ENCODE measurements around the gene SH2D1B. TPM values are rescaled to one million over a fixed set of nuclear protein-coding genes. Genes with fewer than 3 reads are reported as not detected.

The SH2D1B gene
- total and polyA plus RNA-seq, 10 of the 15 experiments (the other 5 are each of a cell fraction or from before 2014, with no cell fraction given) = 0.18 TPM; not detected in 9

DNA sequence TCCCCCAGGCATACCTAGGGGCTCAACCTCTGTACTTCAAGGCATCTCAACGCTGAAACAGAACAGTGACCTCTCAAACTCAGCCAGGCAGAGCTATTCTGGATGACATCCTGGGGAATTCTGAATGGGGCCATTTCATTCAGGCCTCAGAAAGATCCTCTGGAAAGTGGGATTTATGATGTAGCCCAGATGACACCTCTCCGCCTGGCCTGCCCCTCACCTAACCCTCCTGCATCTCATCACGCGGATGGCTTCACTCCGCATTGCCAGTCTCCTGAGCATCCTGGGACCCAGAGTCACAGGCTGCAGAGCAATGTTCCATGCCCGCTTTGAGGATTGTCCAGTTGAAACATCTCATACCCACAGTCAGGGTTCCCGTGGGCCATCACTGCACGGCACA lies 36.5 kb downstream of the SH2D1B start (continued):
- TF ChIP-seq, protein P1, sequence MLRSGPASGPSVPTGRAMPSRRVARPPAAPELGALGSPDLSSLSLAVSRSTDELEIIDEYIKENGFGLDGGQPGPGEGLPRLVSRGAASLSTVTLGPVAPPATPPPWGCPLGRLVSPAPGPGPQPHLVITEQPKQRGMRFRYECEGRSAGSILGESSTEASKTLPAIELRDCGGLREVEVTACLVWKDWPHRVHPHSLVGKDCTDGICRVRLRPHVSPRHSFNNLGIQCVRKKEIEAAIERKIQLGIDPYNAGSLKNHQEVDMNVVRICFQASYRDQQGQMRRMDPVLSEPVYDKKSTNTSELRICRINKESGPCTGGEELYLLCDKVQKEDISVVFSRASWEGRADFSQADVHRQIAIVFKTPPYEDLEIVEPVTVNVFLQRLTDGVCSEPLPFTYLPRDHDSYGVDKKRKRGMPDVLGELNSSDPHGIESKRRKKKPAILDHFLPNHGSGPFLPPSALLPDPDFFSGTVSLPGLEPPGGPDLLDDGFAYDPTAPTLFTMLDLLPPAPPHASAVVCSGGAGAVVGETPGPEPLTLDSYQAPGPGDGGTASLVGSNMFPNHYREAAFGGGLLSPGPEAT (IDR thresholded peaks at IDR 0.05; ENCODE audit: low read depth) = no peak
- no peak for TF ChIP-seq CHD2 (IDR thresholded peaks at IDR 0.05; ENCODE audit: borderline replicate concordance, low read depth, low read length)

DNA sequence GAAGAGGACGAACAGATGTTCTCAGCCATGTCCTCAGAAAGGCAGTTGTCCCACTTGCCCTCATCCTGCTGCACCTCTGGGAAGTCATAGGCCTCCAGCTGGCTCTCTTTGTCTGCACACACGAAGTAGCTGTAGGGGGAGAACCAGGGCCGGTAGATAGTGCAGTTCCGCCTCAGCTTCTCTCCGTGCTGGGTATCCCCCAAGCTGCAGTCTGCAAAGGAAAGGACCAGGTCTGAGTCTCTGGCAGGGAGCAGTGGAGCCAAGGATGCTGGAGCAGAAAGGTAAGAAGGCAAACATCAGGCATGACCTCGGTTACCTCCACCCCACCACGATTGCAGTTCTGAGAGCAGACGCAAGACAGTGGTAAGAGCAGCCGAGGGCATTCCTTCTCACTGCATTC lies 37.5 kb downstream of the SH2D1B start:
- H3K36me3 ChIP-seq (ENCODE audit: control insufficient read depth in 2 of 2, insufficient read depth in 2 of 2, low read length in 1 of 2) = no peaks in the 10 kb centered on the region
- no peaks in the 10 kb centered on the region for H3K27me3 ChIP-seq (replicated peaks in 1 of 2; ENCODE audit: control insufficient read depth in 2 of 2, insufficient read depth in 2 of 2, low read length in 1 of 2)
- RAD21 ChIA-PET (ENCODE audit: unreplicated experiment) = no interaction called here
- no peak overlapping the region for H3K27ac ChIP-seq (ENCODE audit: control insufficient read depth, insufficient read depth)
- DNase-seq (ENCODE audit: low read depth, low spot score) (no peak), ATAC-seq (no peak), FAIRE-seq (no peak)
- no peak overlapping the region for H3K4me2 ChIP-seq (ENCODE audit: control insufficient read depth, insufficient read depth)
- H2AFZ ChIP-seq (ENCODE audit: control insufficient read depth, low read depth, low read length) = no peak overlapping the region
- in situ Hi-C loops (cut with MboI) (no loop called here), intact Hi-C loops (cut with micrococcal nuclease; ENCODE audit: unreplicated experiment) (no loop called here)
- no peaks in the 10 kb centered on the region; the same call in 1 of the 2 replicates for H4K20me1 ChIP-seq (ENCODE audit: control insufficient read depth, insufficient read depth)
- 26% methylated on average over 9 of the region's 9 CpGs for WGBS (ENCODE audit: insufficient coverage, insufficient replicate concordance, low lambda C conversion rate, missing lambda C conversion rate)
- POLR2A ChIA-PET = no interaction called here
- no peak overlapping the region for H3K9ac ChIP-seq (ENCODE audit: control insufficient read depth, insufficient read depth, low read length)
- H3K9me3 ChIP-seq (replicated peaks; ENCODE audit: control insufficient read depth, insufficient read depth, low read length) = no peaks in the 10 kb centered on the region
- SMC1A ChIA-PET (ENCODE audit: uncharacterized antibody, unreplicated experiment) = no interaction called here
- no peaks in the 10 kb centered on the region for H3K4me1 ChIP-seq (ENCODE audit: control insufficient read depth, insufficient read depth, low read length)
- CTCF ChIA-PET = no interaction called here
- no TSS peak for BruUV-seq (replicated peaks)
- no peak overlapping the region for H3K4me3 ChIP-seq
- H3K79me2 ChIP-seq (ENCODE audit: control insufficient read depth, insufficient read depth, low read length) = no peaks in the 10 kb centered on the region
- TF ChIP-seq, protein P2, sequence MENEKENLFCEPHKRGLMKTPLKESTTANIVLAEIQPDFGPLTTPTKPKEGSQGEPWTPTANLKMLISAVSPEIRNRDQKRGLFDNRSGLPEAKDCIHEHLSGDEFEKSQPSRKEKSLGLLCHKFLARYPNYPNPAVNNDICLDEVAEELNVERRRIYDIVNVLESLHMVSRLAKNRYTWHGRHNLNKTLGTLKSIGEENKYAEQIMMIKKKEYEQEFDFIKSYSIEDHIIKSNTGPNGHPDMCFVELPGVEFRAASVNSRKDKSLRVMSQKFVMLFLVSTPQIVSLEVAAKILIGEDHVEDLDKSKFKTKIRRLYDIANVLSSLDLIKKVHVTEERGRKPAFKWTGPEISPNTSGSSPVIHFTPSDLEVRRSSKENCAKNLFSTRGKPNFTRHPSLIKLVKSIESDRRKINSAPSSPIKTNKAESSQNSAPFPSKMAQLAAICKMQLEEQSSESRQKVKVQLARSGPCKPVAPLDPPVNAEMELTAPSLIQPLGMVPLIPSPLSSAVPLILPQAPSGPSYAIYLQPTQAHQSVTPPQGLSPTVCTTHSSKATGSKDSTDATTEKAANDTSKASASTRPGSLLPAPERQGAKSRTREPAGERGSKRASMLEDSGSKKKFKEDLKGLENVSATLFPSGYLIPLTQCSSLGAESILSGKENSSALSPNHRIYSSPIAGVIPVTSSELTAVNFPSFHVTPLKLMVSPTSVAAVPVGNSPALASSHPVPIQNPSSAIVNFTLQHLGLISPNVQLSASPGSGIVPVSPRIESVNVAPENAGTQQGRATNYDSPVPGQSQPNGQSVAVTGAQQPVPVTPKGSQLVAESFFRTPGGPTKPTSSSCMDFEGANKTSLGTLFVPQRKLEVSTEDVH (IDR thresholded peaks at IDR 0.05; ENCODE audit: low read depth, partially characterized antibody) = no peak
- TF ChIP-seq, protein P3, sequence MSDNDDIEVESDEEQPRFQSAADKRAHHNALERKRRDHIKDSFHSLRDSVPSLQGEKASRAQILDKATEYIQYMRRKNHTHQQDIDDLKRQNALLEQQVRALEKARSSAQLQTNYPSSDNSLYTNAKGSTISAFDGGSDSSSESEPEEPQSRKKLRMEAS (IDR thresholded peaks at IDR 0.05; ENCODE audit: low read depth, low read length) = no peak
- no peak for TF ChIP-seq NR2F1 (conservative IDR thresholded peaks at IDR 0.05)
- TF ChIP-seq, protein P4, sequence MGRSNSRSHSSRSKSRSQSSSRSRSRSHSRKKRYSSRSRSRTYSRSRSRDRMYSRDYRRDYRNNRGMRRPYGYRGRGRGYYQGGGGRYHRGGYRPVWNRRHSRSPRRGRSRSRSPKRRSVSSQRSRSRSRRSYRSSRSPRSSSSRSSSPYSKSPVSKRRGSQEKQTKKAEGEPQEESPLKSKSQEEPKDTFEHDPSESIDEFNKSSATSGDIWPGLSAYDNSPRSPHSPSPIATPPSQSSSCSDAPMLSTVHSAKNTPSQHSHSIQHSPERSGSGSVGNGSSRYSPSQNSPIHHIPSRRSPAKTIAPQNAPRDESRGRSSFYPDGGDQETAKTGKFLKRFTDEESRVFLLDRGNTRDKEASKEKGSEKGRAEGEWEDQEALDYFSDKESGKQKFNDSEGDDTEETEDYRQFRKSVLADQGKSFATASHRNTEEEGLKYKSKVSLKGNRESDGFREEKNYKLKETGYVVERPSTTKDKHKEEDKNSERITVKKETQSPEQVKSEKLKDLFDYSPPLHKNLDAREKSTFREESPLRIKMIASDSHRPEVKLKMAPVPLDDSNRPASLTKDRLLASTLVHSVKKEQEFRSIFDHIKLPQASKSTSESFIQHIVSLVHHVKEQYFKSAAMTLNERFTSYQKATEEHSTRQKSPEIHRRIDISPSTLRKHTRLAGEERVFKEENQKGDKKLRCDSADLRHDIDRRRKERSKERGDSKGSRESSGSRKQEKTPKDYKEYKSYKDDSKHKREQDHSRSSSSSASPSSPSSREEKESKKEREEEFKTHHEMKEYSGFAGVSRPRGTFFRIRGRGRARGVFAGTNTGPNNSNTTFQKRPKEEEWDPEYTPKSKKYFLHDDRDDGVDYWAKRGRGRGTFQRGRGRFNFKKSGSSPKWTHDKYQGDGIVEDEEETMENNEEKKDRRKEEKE (IDR thresholded peaks at IDR 0.05) = no peak
- TF ChIP-seq GATAD2B (conservative IDR thresholded peaks at IDR 0.05; ENCODE audit: low read depth) = no peak
- TF ChIP-seq, protein P5, sequence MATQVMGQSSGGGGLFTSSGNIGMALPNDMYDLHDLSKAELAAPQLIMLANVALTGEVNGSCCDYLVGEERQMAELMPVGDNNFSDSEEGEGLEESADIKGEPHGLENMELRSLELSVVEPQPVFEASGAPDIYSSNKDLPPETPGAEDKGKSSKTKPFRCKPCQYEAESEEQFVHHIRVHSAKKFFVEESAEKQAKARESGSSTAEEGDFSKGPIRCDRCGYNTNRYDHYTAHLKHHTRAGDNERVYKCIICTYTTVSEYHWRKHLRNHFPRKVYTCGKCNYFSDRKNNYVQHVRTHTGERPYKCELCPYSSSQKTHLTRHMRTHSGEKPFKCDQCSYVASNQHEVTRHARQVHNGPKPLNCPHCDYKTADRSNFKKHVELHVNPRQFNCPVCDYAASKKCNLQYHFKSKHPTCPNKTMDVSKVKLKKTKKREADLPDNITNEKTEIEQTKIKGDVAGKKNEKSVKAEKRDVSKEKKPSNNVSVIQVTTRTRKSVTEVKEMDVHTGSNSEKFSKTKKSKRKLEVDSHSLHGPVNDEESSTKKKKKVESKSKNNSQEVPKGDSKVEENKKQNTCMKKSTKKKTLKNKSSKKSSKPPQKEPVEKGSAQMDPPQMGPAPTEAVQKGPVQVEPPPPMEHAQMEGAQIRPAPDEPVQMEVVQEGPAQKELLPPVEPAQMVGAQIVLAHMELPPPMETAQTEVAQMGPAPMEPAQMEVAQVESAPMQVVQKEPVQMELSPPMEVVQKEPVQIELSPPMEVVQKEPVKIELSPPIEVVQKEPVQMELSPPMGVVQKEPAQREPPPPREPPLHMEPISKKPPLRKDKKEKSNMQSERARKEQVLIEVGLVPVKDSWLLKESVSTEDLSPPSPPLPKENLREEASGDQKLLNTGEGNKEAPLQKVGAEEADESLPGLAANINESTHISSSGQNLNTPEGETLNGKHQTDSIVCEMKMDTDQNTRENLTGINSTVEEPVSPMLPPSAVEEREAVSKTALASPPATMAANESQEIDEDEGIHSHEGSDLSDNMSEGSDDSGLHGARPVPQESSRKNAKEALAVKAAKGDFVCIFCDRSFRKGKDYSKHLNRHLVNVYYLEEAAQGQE (IDR thresholded peaks at IDR 0.05; ENCODE audit: low read depth, low read length) = no peak
- TF ChIP-seq KDM1A (IDR thresholded peaks at IDR 0.05; ENCODE audit: borderline replicate concordance) = no peak
- no peak for TF ChIP-seq NFYA (IDR thresholded peaks at IDR 0.05; ENCODE audit: borderline replicate concordance, low read depth, low read length)
